Activated effector memory CD4-positive, alpha-beta T cell treated with anti-CD3 and anti-CD28 coated beads, Interleukin-2, amount 50 U/mL, for 16 hours (primary cell): ENCODE data around the gene TARM1.

ENCODE experiments used
- DNase-seq: peaks from one replicate; pipeline ENCODE4 v3.0.0-alpha.2; 2020

TARM1 gene

GRCh38 chr19:54029930-54030490 is 51.2 kb downstream of the TARM1 start:
- DNase-seq: peak; percentile 83

GRCh38 chr19:54029301-54029700 is 51.9 kb downstream of the TARM1 start:
- DNase-seq: no peak

GRCh38 chr19:54026656-54027055 is 54.5 kb downstream of the TARM1 start:
- DNase-seq: no peak

GRCh38 chr19:54024660-54025059 is 56.5 kb downstream of the TARM1 start:
- no peak for DNase-seq

GRCh38 chr19:54023191-54023590 is 58.0 kb downstream of the TARM1 start:
- no peak for DNase-seq

- DNase-seq: no peak
Observed at GRCh38 chr19:54021932-54022331, 59.2 kb downstream of the TARM1 start.

- no peak for DNase-seq
Observed at GRCh38 chr19:54021363-54021762, 59.8 kb downstream of the TARM1 start.
